IPS DF 4.7 (cell line): ENCODE measurements around the gene OLFML3.

Experiments used
- DNase-seq: peaks from one replicate; pipeline ENCODE4 v3.0.0-alpha.2; 2013; ENCODE audit warnings: low spot score; ENCODE audit errors: extremely low read depth

OLFML3 gene

GRCh38 chr1:114025609-114026401 is 46.5 kb downstream of the OLFML3 start:
- DNase-seq = no peak

GRCh38 chr1:114026797-114027196 is 47.5 kb downstream of the OLFML3 start:
- DNase-seq = no peak
